A549 (cell line): ENCODE results near the gene SUSD3.

ENCODE experiments used
- EP300 ChIP-seq, 2 experiments: fragments of >200 bp; sonication (Bioruptor Twin); formaldehyde crosslinking; IDR thresholded peaks; 2 replicates in 1 of 2; 3 replicates in 1 of 2; pipeline ENCODE4 v1.6.1; 2016 to 2017
- JUN ChIP-seq, 2 experiments: fragments of >200 bp; sonication (Bioruptor Twin); formaldehyde crosslinking; IDR thresholded peaks; 2 replicates in 1 of 2; 3 replicates in 1 of 2; pipeline ENCODE4 v1.6.1; 2016 to 2017
- NFE2L2 ChIP-seq: fragments of 150-350 bp; conservative IDR thresholded peaks from 2 replicates; pipeline ENCODE4 v1.6.1; 2014; ENCODE audit warnings: low read length
- NR3C1 ChIP-seq: fragments of >200 bp; sonication (Bioruptor Twin); formaldehyde crosslinking; IDR thresholded peaks from 3 replicates; pipeline ENCODE4 v1.6.1; 2017
- PBX3 ChIP-seq: IDR thresholded peaks from 2 replicates; pipeline ENCODE4 v1.6.1; 2012
- POLR2A ChIP-seq: IDR thresholded peaks from 2 replicates; pipeline ENCODE4 v1.6.1; 2012; ENCODE audit warnings: mild to moderate bottlenecking, low read length
- RAD21 ChIP-seq, 2 experiments: fragments of >200 bp in 1 of 2; sonication (Bioruptor Twin) in 1 of 2; formaldehyde crosslinking in 1 of 2; IDR thresholded peaks in 1 of 2; conservative IDR thresholded peaks in 1 of 2; 2 replicates in 1 of 2; 3 replicates in 1 of 2; pipeline ENCODE4 v1.6.1; 2012 to 2018; ENCODE audit warnings: inconsistent platforms in 1 of 2
- RCOR1 ChIP-seq: fragments of 150-350 bp; IDR thresholded peaks from 2 replicates; pipeline ENCODE4 v1.6.1; 2014; ENCODE audit warnings: antibody characterized with exemption, low read length, low read depth
- SMC3 ChIP-seq: fragments of >200 bp; sonication (Bioruptor Twin); formaldehyde crosslinking; IDR thresholded peaks from 3 replicates; pipeline ENCODE4 v1.6.1; 2018; ENCODE audit warnings: inconsistent platforms
- SREBF2 ChIP-seq: fragments of 450-650 bp; IDR thresholded peaks from 2 replicates; pipeline ENCODE4 v1.6.1; 2014; ENCODE audit warnings: mild to moderate bottlenecking, moderate library complexity
- TF ChIP-seq, protein P1 (sequence below): IDR thresholded peaks from 2 replicates; pipeline ENCODE4 v1.6.1; 2012
- TF ChIP-seq, protein P2 (sequence below): fragments of >200 bp; sonication (Bioruptor Twin); formaldehyde crosslinking; IDR thresholded peaks from 3 replicates; pipeline ENCODE4 v1.5.1; 2016

- TF ChIP-seq NFE2L2 (no peak), EP300 (IDR thresholded peaks at IDR 0.05) (no peak), NR3C1 (no peak), RCOR1 (no peak), RAD21 (conservative IDR thresholded peaks at IDR 0.05 in 1 of 2, IDR thresholded peaks at IDR 0.05 in 1 of 2) (no peak), POLR2A (no peak), JUN (IDR thresholded peaks at IDR 0.05) (no peak), PBX3 (no peak), SMC3 (no peak), SREBF2 (no peak)
- TF ChIP-seq, protein P1, sequence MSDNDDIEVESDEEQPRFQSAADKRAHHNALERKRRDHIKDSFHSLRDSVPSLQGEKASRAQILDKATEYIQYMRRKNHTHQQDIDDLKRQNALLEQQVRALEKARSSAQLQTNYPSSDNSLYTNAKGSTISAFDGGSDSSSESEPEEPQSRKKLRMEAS = no peak
- TF ChIP-seq, protein P2, sequence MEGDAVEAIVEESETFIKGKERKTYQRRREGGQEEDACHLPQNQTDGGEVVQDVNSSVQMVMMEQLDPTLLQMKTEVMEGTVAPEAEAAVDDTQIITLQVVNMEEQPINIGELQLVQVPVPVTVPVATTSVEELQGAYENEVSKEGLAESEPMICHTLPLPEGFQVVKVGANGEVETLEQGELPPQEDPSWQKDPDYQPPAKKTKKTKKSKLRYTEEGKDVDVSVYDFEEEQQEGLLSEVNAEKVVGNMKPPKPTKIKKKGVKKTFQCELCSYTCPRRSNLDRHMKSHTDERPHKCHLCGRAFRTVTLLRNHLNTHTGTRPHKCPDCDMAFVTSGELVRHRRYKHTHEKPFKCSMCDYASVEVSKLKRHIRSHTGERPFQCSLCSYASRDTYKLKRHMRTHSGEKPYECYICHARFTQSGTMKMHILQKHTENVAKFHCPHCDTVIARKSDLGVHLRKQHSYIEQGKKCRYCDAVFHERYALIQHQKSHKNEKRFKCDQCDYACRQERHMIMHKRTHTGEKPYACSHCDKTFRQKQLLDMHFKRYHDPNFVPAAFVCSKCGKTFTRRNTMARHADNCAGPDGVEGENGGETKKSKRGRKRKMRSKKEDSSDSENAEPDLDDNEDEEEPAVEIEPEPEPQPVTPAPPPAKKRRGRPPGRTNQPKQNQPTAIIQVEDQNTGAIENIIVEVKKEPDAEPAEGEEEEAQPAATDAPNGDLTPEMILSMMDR = no peak
Observed at GRCh38 chr9:93129691-93130500, 71.4 kb downstream of the SUSD3 start.
